GM21576 (cell line): ENCODE measurements around the gene FAM174B.

Experiments
- ATAC-seq: cut with Tn5 transposase; IDR thresholded peaks from one replicate; pipeline ENCODE4 v1.9.1; 2021; ENCODE audit warnings: mild to moderate bottlenecking, moderate library complexity; ENCODE audit not compliant: unreplicated experiment

Gene FAM174B

GRCh38 chr15:92655178-92655995, at the start of gene FAM174B:
Gene FAM174B, minus strand, starts transcription at chr15:92655775.
- ATAC-seq = peak; percentile 51

GRCh38 chr15:92696096-92696495, 40.5 kb upstream of the FAM174B start:
- no peak for ATAC-seq

- ATAC-seq = no peak
Measured at GRCh38 chr15:92693691-92694331, 38.2 kb upstream of the FAM174B start.

GRCh38 chr15:92690395-92690794, 34.8 kb upstream of the FAM174B start:
- ATAC-seq = no peak

- ATAC-seq = no peak
Measured at GRCh38 chr15:92687746-92688145, 32.2 kb upstream of the FAM174B start.

GRCh38 chr15:92687195-92687602, 31.6 kb upstream of the FAM174B start:
- no peak for ATAC-seq

GRCh38 chr15:92683511-92683834, 27.9 kb upstream of the FAM174B start:
- peak; percentile 77 for ATAC-seq

GRCh38 chr15:92682741-92683510, 27.4 kb upstream of the FAM174B start:
- no peak for ATAC-seq

- no peak for ATAC-seq
Measured at GRCh38 chr15:92681141-92681631, 25.6 kb upstream of the FAM174B start.

GRCh38 chr15:92677999-92678398, 22.4 kb upstream of the FAM174B start:
- no peak for ATAC-seq

- ATAC-seq = no peak
Measured at GRCh38 chr15:92676561-92676960, 21.0 kb upstream of the FAM174B start.

GRCh38 chr15:92675485-92675884, 19.9 kb upstream of the FAM174B start:
- ATAC-seq = no peak

- no peak for ATAC-seq
Measured at GRCh38 chr15:92674347-92674746, 18.8 kb upstream of the FAM174B start.

- ATAC-seq = no peak
Measured at GRCh38 chr15:92672102-92672501, 16.5 kb upstream of the FAM174B start.

GRCh38 chr15:92671406-92671805, 15.8 kb upstream of the FAM174B start:
- ATAC-seq = no peak

GRCh38 chr15:92670621-92671020, 15.0 kb upstream of the FAM174B start:
- ATAC-seq = no peak

GRCh38 chr15:92669432-92669831, 13.9 kb upstream of the FAM174B start:
- no peak for ATAC-seq

- ATAC-seq = no peak
Measured at GRCh38 chr15:92668620-92669019, 13.0 kb upstream of the FAM174B start.

- no peak for ATAC-seq
Measured at GRCh38 chr15:92667970-92668485, 12.5 kb upstream of the FAM174B start.

- ATAC-seq = no peak
Measured at GRCh38 chr15:92667287-92667904, 11.8 kb upstream of the FAM174B start.

GRCh38 chr15:92666780-92667179, 11.2 kb upstream of the FAM174B start:
- ATAC-seq = no peak
